PFSK-1 (cell line): Measurements from ENCODE around the gene ZFYVE1.

Experiments used
- POLR2AphosphoS5 ChIP-seq: IDR thresholded peaks from 2 replicates; pipeline ENCODE4 v1.6.1; 2012; ENCODE audit warnings: low read depth, mild to moderate bottlenecking, control low read depth, low read length, moderate library complexity
- TAF1 ChIP-seq: IDR thresholded peaks from 2 replicates; pipeline ENCODE4 v1.6.1; 2012; ENCODE audit warnings: low read length, control low read depth, borderline replicate concordance; ENCODE audit not compliant: insufficient read depth

GRCh38 chr14:72929316-72930080 lies 97.4 kb downstream of the ZFYVE1 start:
- TF ChIP-seq TAF1 (no peak), POLR2AphosphoS5 (no peak)
